Stomach smooth muscle (tissue), 2 donors: Measurements from ENCODE around the gene PIGV.

Experiments used
- H3K27ac ChIP-seq: one replicate; pipeline ENCODE4 v1.7.0; 2013; ENCODE audit warnings: mild to moderate bottlenecking, low read length, inconsistent platforms
- H3K27me3 ChIP-seq, 2 donors: one replicate each; pipeline ENCODE4 v1.7.0; 2013; ENCODE audit warnings: low read length in 2 of 2; ENCODE audit not compliant: insufficient read depth in 2 of 2, control insufficient read depth in 1 of 2
- H3K36me3 ChIP-seq, 2 donors: one replicate each; pipeline ENCODE4 v1.7.0; 2013; ENCODE audit warnings: low read length in 2 of 2; ENCODE audit not compliant: control insufficient read depth in 2 of 2, insufficient read depth in 2 of 2
- H3K4me1 ChIP-seq: one replicate; pipeline ENCODE4 v1.7.0; 2013; ENCODE audit warnings: low read length; ENCODE audit not compliant: control insufficient read depth, insufficient read depth
- H3K4me3 ChIP-seq, 2 donors: one replicate each; pipeline ENCODE4 v1.7.0; 2013; ENCODE audit warnings: low read length in 2 of 2
- H3K9ac ChIP-seq, 2 donors: one replicate each; pipeline ENCODE4 v1.7.0; 2013; ENCODE audit warnings: low read length in 2 of 2, mild to moderate bottlenecking in 1 of 2
- H3K9me3 ChIP-seq, 2 donors: one replicate each; pipeline ENCODE4 v1.7.0; 2013; ENCODE audit warnings: low read length in 2 of 2; ENCODE audit not compliant: control insufficient read depth in 2 of 2
- donor health status: healthy.
- donor health status: Pancreatic carcinoma.

PIGV gene

DNA sequence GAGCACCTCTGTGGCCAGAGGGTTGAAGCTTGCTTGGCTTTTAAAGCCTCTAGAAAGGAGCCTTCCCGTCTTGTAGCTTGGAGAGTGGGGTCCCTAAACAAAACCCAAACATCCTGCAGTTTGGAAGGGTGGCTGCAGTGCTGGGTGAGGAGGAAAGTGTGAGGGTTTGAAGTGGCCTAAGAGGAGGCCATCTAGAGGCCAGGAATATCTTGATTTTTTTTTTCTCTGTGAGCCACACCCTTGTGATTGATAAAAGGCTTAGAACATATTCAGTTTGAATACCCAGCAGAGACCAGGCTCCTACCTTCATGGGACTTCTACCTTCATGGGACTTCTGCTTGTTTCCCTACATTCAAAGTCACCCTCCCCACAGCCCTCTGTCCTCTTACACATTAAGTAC lies 37.3 kb upstream of the PIGV start:
- Histone ChIP-seq H3K27ac (no peak overlapping the region), H3K9me3 (no peaks in the 10 kb centered on the region), H3K36me3 (peaks cover 0 to 15% of the 10 kb centered on the region in 2 donors), H3K27me3 (no peaks in the 10 kb centered on the region), H3K9ac (no peak overlapping the region), H3K4me3 (no peak overlapping the region), H3K4me1 (peaks cover 10% of the 10 kb centered on the region)

DNA sequence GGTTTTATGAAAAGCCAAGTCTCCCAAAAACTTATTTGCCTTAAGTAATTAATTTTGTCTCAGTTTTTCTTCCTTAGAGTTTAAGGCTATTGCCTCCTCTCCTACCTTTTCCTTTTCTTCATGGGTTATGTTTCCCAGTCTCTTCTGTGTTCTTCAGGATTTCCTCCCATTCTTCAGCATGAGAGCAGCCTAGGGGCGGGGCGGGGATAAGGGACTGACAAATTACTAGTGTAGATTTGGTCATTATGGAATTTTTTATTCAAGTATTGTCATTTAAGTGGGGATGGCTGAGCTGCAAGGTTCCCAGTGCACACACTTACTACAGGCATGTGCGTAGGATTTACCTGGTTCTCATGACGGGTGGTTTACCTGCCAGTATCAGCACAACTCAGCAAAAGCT lies 35.2 kb upstream of the PIGV start:
- H3K27me3 ChIP-seq: no peaks in the 10 kb centered on the region
- peaks cover 10% of the 10 kb centered on the region for H3K4me1 ChIP-seq
- no peak overlapping the region for H3K4me3 ChIP-seq
- H3K36me3 ChIP-seq: peaks cover 0 to 12% of the 10 kb centered on the region in 2 donors
- no peaks in the 10 kb centered on the region for H3K9me3 ChIP-seq
- H3K27ac ChIP-seq: no peak overlapping the region
- H3K9ac ChIP-seq: no peak overlapping the region

DNA sequence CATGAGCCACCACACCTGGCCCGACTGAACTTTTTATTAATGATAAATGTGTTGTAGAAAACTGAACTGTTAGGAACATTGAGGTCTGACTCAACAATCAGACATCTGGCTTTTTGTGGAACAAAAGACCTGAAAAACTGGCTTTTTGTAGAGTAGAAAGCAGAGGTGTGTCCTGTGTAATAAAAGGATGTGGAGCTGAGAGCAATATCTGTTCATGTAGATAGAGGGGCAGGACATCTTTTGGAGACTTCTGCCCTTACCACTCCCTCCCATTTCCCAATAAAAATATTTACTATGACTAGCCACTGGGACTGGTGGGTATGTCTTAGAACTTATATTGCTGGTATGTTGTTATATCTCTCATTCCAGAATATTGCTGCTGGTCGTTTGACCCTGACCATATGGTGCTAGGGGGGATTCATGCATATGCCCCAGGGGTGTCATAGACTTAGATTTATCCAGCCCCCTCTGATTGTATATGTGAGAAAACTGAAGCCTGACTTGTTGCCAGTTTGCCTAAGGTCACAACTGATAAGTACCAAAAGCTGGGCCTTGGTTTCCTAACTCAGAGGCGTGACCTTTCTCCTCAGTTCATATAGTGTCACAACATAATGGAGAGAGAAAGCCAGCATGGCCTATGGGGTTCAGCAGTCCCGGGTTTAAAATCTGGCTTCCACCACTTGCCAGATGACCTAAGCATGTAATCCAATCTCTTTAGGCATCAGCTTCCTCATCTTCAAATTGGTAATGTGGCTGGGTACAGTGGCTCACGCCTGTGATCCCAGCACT lies 33.5 kb upstream of the PIGV start:
- H3K4me1 ChIP-seq: peaks cover 10% of the 10 kb centered on the region

DNA sequence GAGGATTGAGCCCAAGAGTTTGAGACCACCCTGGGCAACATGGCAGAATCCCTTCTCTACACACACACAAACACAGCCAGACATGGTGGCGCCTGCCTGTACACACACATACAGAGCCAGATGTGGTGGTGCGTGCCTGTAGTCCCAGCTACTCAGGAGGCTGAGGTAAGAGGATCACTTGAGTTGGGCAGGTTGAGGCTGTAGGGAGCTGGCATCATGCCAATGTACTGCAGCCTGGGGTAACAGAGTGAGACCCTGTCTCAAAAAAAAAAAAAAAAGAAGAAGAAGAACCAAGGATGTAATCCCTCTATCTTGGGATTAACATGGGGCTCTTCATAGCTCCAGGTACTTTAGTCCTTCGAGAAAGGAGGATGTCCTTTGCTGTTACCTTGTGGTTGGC lies 29.4 kb upstream of the PIGV start:
- Histone ChIP-seq H3K27me3 (no peaks in the 10 kb centered on the region), H3K36me3 (peaks cover 21 to 37% of the 10 kb centered on the region in 2 donors), H3K4me3 (no peak overlapping the region), H3K9me3 (no peaks in the 10 kb centered on the region), H3K4me1 (peaks cover 2% of the 10 kb centered on the region), H3K9ac (no peak overlapping the region), H3K27ac (no peak overlapping the region)

More for the DNA sequence above, 33.5 kb upstream of the PIGV start:
- H3K27me3 ChIP-seq: no peaks in the 10 kb centered on the region
- no peak overlapping the region for H3K27ac ChIP-seq
- no peaks in the 10 kb centered on the region for H3K9me3 ChIP-seq
- H3K9ac ChIP-seq: no peak overlapping the region
- H3K4me3 ChIP-seq: no peak overlapping the region
- H3K36me3 ChIP-seq: peaks cover 4 to 23% of the 10 kb centered on the region in 2 donors

DNA sequence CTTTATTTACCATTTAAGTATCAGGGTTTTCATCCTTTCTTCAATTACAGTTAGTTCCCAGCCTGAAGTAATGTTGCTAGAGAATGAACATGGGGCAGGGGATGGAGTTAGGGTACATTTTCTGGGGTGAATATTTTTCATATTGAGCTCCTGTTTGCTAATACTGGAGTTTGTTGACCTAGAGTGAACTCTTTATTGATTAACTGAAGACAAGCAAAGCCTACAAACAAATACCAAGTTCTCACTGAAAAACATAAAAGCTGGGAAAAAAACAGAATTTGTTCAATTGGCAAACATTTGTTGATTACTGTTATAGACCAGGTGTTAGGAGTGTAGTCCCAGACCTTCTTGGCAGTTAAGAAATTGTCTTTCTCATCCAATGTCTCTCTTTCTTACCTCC lies 28.2 kb upstream of the PIGV start:
- Histone ChIP-seq H3K36me3 (peaks cover 21 to 41% of the 10 kb centered on the region in 2 donors), H3K27ac (no peak overlapping the region), H3K4me1 (no peaks in the 10 kb centered on the region), H3K9ac (no peak overlapping the region), H3K27me3 (no peaks in the 10 kb centered on the region), H3K9me3 (no peaks in the 10 kb centered on the region), H3K4me3 (no peak overlapping the region)

DNA sequence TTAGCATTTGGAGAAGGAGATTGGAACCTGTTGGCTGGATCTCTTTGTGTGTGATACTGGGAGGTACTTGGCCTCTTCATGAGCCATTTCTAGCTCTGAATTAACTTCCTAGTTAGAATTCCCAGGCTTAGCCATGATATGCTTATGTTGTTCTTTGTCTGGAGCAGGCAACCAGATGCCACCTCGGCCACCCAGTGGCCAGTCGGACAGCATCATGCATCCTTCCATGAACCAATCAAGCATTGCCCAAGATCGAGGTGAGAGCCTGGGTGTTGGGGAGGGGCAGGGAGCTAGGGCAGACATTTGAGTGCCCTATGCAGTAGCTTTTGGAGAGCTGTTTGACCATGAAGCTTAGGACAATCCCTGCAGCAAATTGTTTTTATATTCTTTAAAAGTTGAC lies 26.5 kb upstream of the PIGV start:
- no peak overlapping the region for H3K4me3 ChIP-seq
- H3K9ac ChIP-seq: no peak overlapping the region
- H3K36me3 ChIP-seq: peaks cover 24 to 46% of the 10 kb centered on the region in 2 donors
- no peak overlapping the region for H3K27ac ChIP-seq
- H3K27me3 ChIP-seq: no peaks in the 10 kb centered on the region
- H3K9me3 ChIP-seq: no peaks in the 10 kb centered on the region
- no peaks in the 10 kb centered on the region for H3K4me1 ChIP-seq

DNA sequence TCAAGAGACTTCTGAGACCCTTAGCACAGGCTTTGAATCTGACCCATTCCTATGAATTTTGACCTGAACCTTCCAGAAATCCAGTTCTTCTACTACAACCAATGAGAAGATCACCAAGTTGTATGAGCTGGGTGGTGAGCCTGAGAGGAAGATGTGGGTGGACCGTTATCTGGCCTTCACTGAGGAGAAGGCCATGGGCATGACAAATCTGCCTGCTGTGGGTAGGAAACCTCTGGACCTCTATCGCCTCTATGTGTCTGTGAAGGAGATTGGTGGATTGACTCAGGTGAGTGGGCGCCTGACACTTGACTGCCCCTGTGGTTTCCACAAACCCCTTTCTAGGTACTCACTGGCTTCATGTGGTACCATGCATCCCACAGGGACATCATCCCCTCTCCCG lies 20.0 kb upstream of the PIGV start:
- Histone ChIP-seq H3K9ac (no peak overlapping the region), H3K36me3 (peaks cover 47 to 68% of the 10 kb centered on the region in 2 donors), H3K4me1 (peaks cover 24% of the 10 kb centered on the region), H3K9me3 (no peaks in the 10 kb centered on the region), H3K4me3 (no peak overlapping the region), H3K27ac (no peak overlapping the region), H3K27me3 (no peaks in the 10 kb centered on the region)

DNA sequence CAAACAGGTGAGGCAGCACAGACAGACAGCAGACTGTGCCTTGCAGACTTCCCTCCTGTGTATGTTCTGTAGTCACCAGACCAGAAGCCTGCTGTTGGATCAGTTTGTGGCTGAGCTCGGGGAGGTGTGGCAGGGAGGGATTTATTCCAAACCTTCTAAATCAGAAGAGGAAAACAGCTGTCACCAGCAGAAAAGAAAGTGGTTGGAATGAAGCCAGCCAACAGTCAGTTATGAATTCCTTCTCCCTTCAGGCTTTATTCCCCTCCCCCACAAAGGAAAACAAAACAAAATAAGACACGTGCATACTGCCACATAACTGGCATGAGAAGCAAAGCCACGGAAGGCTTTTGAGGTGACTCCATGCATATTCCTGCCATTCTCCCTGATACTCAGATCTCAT lies 19.0 kb upstream of the PIGV start:
- Histone ChIP-seq H3K36me3 (peaks cover 57 to 74% of the 10 kb centered on the region in 2 donors), H3K9ac (no peak overlapping the region), H3K27me3 (no peaks in the 10 kb centered on the region), H3K4me3 (no peak overlapping the region), H3K9me3 (no peaks in the 10 kb centered on the region), H3K27ac (no peak overlapping the region), H3K4me1 (peaks cover 28% of the 10 kb centered on the region)

DNA sequence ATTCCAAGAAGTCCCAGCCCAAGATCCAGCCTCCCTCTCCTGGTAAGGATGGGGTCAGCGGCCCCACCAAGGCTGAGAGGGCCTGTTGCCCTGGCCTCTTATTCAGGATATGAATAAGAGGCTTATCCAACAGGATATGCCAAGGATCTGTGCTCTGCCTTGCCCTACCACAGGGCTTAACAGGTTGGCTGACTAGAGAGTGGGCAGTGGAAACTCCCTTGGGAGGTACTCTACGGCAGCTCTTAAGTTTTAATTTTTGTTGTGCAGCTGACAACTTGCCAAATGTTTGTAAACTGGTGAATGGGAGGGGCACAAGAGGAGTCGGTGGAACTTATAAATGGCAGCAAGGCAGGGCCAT lies 16.5 kb upstream of the PIGV start:
- Histone ChIP-seq H3K4me3 (no peak overlapping the region), H3K27me3 (no peaks in the 10 kb centered on the region), H3K27ac (peak overlapping the region; percentile 53), H3K9ac (no peak overlapping the region), H3K9me3 (no peaks in the 10 kb centered on the region), H3K36me3 (peaks cover 73 to 86% of the 10 kb centered on the region in 2 donors), H3K4me1 (peaks cover 35% of the 10 kb centered on the region)

DNA sequence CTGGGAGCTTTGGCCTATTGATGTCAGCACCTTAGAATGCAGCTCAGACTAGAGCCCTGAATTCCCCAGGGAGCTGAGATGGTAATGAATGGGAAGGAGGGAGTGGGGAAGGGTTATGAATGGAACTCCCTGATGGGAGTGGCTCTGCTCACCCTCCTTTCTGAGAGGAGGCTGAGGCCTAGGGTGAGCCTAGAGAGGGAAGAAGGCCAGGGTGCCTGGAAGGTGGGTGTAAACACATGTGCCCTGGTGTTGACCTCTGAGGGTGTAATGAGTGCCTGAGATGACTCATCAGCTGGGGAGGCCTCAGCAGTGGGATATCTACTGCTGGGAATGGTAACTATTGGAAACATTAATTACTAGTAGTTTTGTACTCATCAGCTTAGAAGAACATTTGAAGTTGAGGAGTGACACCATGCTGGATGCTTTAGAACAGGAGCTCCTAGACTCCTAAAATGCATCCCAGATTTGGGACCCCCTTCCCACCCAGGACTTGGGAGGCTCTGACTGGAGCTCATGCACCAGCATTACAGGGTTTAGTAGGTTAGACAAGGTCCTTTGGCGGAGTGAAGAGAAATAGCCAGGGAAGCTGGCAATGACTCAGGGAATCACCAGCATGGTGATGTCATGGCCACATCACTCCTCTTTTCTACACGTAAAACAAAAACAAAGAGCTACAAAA lies 16.0 kb upstream of the PIGV start:
- Histone ChIP-seq H3K9me3 (no peaks in the 10 kb centered on the region), H3K4me3 (no peak overlapping the region), H3K27me3 (no peaks in the 10 kb centered on the region), H3K4me1 (peaks cover 35% of the 10 kb centered on the region), H3K9ac (no peak overlapping the region), H3K36me3 (peaks cover 68 to 85% of the 10 kb centered on the region in 2 donors), H3K27ac (peak overlapping the region; percentile 53)

DNA sequence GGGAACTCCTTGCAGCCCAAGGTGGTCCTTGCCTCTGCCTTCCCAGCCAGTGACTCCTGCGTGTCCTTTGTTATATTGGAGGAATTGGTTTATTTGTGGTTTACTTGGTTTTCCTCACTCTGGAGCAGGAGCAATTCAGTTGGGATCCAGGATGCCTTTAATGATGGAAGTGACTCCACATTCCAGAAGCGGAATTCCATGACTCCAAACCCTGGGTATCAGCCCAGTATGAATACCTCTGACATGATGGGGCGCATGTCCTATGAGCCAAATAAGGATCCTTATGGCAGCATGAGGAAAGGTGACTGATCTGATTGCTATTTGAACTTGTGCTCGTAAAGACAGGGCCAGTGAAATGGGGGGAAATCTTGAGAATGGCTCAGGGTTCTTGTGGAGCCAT lies 15.1 kb upstream of the PIGV start:
- H3K27ac ChIP-seq: no peak overlapping the region
- no peak overlapping the region for H3K9ac ChIP-seq
- H3K9me3 ChIP-seq: no peaks in the 10 kb centered on the region
- H3K36me3 ChIP-seq: peaks cover 64 to 80% of the 10 kb centered on the region in 2 donors
- peaks cover 35% of the 10 kb centered on the region for H3K4me1 ChIP-seq
- H3K27me3 ChIP-seq: no peaks in the 10 kb centered on the region
- no peak overlapping the region for H3K4me3 ChIP-seq
